KG1 (cell line): ENCODE results near the gene TBC1D2.
A peak's percentile ranks its signal among the peaks of the same experiment; 100 is the strongest.
"Not testable (repeated sequence)": the region's sequence is repeated elsewhere in the genome, so short reads cannot be mapped to it uniquely, and the experiment has no call there.

Source experiments
- DNase-seq: peaks from one replicate; lab custom pipeline; 2025; lab: John Stamatoyannopoulos, UW

The TBC1D2 gene

GRCh38 chr9:98270284-98270683, 14.8 kb upstream of the TBC1D2 start:
- not testable (repeated sequence) for DNase-seq

- DNase-seq, result not testable (repeated sequence)
Measured at GRCh38 chr9:98269652-98270051, 14.2 kb upstream of the TBC1D2 start.

- DNase-seq, result not testable (repeated sequence)
Measured at GRCh38 chr9:98267556-98267955, 12.1 kb upstream of the TBC1D2 start.

GRCh38 chr9:98264516-98264915, 9.1 kb upstream of the TBC1D2 start:
- no peak for DNase-seq

GRCh38 chr9:98263482-98264357, 8.3 kb upstream of the TBC1D2 start:
- DNase-seq, result peak; percentile 34

- no peak for DNase-seq
Measured at GRCh38 chr9:98263080-98263479, 7.6 kb upstream of the TBC1D2 start.

- DNase-seq, result no peak
Measured at GRCh38 chr9:98262056-98262455, 6.6 kb upstream of the TBC1D2 start.

GRCh38 chr9:98260635-98261034, 5.2 kb upstream of the TBC1D2 start:
- no peak for DNase-seq

- no peak for DNase-seq
Measured at GRCh38 chr9:98259791-98260190, 4.3 kb upstream of the TBC1D2 start.

- no peak for DNase-seq
Measured at GRCh38 chr9:98256756-98257155, 1.3 kb upstream of the TBC1D2 start.

- peak; percentile 57 for DNase-seq
Measured at GRCh38 chr9:98255061-98255577, 330 bp downstream of the TBC1D2 start.

- no peak for DNase-seq
Measured at GRCh38 chr9:98254228-98255060, 1.0 kb downstream of the TBC1D2 start.

GRCh38 chr9:98253565-98253964, 1.9 kb downstream of the TBC1D2 start:
- no peak for DNase-seq

- no peak for DNase-seq
Measured at GRCh38 chr9:98251551-98251950, 3.9 kb downstream of the TBC1D2 start.

- DNase-seq, result no peak
Measured at GRCh38 chr9:98249771-98250170, 5.7 kb downstream of the TBC1D2 start.

- DNase-seq, result peak; percentile 21
Measured at GRCh38 chr9:98248737-98249474, 6.5 kb downstream of the TBC1D2 start.

- no peak for DNase-seq
Measured at GRCh38 chr9:98247831-98248657, 7.4 kb downstream of the TBC1D2 start.

- DNase-seq, result no peak
Measured at GRCh38 chr9:98242426-98242825, 13.0 kb downstream of the TBC1D2 start.

GRCh38 chr9:98241357-98242300, 13.8 kb downstream of the TBC1D2 start:
- DNase-seq, result no peak

- DNase-seq, result no peak
Measured at GRCh38 chr9:98240475-98240874, 15.0 kb downstream of the TBC1D2 start.
